CD4-positive, alpha-beta T cell treated with Interleukin-17A for 4 hours (primary cell): ENCODE measurements around the gene SPNS2.

Source experiments
- DNase-seq: peaks from one replicate; pipeline ENCODE4 v3.0.0-alpha.2; 2020; ENCODE audit warnings: mixed read lengths

Gene SPNS2

GRCh38 chr17:4538236-4539002 lies 39.7 kb downstream of the SPNS2 start:
- no peak for DNase-seq

DNA sequence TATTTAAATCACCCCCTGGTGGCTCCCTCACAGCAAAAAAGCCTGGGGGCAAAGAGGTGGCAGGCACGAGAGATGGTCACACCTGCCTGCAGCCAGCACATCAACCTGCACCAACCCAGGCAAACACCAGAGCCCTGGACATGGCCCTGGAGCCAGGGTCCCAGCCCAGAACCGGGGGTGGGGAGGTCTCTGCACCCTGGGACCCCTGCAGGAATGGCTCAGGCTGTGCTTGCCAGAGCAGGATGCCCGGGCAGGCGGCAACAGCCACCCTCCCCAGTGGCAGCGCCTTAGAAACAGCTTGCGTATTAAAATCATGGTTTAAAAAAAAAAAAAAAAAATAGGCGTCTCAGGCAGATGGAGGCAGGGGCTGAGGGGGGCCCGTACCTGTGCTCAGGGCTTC lies 40.3 kb downstream of the SPNS2 start:
- DNase-seq: no peak

- no peak for DNase-seq
Measured at GRCh38 chr17:4539576-4540223, 41.0 kb downstream of the SPNS2 start.

DNA sequence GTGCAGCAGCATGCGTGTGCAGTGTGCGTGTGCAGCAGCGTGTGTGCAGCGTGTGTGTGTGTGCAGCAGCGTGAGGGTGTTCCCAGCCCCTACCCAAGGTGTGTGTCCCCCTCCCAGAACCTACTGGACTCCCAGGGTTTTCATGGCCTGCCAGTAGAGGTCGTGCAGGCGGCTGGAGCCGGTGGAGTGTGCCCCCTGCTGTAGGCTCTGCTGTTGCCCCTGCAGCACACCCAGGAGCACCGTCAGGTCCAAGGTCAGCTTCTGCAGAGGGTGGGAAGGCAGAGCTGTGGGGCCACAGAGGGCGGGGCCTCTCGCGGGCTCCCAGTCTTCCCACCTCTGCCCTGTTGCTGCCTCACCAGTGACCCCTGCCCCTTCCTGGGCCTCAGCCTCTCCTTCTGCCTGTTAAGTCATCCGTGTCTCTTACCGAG lies 41.6 kb downstream of the SPNS2 start:
- DNase-seq: no peak

- no peak for DNase-seq
Measured at GRCh38 chr17:4540687-4541327, 42.1 kb downstream of the SPNS2 start.

- no peak for DNase-seq
Measured at GRCh38 chr17:4541328-4542002, 42.8 kb downstream of the SPNS2 start.

DNA sequence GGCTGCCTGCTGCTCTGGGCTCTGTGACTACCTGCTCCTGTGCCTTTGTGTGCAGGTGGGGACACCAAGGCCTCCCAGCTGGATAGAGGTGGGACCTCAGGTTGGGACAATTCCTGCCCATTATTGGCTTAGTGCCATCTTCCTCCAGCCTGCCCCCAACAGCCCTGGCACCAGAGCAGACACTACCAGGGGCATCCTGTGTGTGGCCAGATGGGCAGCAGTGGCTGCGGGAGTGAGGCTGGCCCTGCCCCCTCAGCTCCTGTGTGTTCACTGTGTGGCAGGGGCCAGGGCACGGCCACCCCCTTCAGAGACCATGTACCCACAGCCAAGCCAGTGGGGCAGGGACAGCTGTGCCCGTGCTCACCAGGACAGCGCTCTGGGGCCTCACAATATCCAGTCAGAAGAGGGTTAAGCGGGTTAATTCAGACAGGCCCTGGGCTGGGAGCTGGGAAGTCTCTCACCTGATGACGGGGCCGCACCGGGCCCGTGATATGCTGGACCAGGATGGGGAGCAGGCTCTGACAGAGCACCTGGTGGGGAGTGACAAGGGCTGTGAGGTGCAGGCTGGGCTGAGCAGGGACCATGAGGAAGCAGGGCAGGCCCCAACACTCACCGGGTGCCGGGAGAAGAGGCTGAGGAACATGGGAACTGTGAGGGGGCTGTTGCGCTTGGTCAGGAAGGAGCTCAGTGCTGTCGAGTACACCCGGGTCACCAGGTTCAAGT lies 43.5 kb downstream of the SPNS2 start:
- DNase-seq: no peak

DNA sequence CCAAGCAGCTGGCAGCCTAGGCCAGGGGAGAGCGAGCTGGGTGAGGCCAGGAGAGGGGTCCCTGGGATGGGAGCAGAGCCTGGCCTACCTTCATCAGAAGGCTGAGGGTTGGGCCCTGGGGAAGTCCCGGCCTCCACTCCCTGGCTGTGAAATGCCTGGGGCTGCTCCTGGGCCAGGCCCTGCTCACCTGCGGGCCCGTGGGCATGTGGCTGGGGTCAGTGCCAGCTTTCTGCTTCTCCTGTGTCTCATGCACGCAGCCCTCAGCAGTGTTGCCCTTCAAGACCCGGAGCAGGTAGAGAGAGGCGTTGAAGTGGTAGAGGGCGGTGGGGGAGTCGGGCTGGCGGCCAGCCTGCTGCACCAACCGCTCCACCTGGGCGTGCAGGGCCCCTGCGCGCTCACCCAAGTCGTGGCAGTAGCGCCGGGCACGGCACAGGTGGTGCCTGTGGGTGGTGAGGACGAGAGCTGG lies 44.1 kb downstream of the SPNS2 start:
- DNase-seq: no peak

GRCh38 chr17:4543557-4544026 lies 44.9 kb downstream of the SPNS2 start:
- DNase-seq: no peak

DNA sequence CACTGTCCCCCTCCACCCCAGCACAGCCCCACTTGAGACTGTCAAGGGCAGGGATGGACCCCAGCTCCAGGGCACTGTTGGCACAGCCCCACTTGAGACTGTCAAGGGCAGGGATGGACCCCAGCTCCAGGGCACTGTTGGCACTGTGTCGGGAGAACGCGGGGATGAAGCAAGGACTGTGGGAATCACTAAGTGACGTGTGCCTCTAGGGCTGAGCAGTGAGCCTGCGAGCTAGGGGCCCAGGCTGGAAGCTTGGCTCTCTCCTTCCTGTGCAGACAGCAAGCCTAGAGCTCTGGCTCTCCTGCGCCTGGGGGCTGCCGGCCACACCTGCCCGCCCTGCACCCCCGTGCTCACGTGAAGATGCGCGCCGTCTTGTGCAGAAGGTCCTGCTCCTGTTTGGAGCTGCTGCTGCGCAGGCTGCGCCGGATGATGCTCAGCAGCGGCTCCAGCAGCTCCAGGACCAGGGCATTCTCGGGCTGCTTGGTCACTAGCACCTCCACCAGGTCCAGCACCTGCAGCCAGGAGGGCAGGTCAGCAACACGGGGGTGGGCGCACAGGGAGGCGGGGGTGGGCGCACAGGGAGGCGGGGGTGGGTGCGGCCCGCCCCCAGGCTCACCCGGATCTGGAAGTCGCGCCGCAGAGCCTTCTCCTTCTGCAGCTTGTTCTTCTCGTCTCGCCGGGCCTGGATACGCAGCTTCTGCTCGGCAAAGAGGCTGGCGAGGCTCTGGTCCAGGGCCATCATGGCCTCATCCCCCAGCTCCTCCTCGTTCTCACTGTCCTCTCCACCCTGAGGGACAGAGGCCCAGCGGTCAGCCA lies 45.7 kb downstream of the SPNS2 start:
- no peak for DNase-seq

DNA sequence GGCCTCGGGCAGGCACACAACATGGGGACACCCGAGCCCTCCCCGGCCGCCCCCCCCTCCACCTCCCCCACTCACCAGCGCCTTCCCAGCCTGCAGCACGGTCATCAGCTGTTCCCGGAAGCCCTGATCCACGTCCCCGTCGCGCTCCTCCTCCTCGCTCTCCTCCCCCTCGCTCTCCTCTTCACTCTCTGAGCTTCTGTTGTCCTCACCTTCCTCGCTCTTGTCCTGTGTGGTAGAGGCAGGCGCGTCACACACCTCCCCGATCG lies 46.2 kb downstream of the SPNS2 start:
- no peak for DNase-seq

GRCh38 chr17:4545217-4545951 lies 46.7 kb downstream of the SPNS2 start:
- no peak for DNase-seq

- DNase-seq: no peak
Measured at GRCh38 chr17:4547118-4547906, 48.6 kb downstream of the SPNS2 start.

- no peak for DNase-seq
Measured at GRCh38 chr17:4548061-4548461, 49.4 kb downstream of the SPNS2 start.

DNA sequence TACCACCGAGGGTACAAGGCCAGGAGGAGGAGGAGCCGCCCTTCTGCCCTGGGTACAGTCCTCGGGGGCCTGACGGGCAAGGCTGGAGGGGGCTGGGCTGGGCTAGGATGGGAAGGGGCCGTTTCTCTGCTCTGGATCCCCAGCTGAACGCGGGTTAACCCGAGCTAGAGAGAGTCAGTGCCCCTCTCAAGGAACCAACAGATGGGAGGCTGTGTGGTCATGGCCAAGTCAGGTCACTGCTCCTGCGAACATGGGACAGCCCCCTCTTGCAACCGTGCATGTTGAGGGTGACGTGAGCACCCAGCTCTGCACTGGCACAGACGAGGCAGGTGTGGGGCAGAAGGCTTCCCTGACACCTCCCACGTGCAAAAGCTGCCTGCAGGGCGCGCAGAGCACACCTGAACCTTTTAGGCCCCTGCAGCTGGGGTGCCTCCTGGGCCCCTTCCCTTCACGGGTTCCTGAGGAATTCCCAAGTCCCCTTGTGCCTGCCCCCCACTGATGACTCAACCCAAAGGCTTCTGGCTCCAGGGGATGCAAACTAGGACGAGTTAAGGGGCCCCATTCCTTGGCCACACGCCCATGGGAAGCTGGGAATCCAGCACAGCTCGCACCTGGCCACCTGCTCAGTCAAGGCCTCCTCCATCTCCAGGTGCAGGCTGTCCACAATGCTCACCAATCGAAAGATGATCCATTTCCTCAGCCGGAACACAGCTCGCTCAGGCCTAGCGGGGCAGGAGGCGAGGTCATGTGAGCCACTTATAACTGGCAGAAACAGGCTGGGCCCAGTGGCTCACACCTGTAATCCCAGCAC lies 50.2 kb downstream of the SPNS2 start:
- no peak for DNase-seq

DNA sequence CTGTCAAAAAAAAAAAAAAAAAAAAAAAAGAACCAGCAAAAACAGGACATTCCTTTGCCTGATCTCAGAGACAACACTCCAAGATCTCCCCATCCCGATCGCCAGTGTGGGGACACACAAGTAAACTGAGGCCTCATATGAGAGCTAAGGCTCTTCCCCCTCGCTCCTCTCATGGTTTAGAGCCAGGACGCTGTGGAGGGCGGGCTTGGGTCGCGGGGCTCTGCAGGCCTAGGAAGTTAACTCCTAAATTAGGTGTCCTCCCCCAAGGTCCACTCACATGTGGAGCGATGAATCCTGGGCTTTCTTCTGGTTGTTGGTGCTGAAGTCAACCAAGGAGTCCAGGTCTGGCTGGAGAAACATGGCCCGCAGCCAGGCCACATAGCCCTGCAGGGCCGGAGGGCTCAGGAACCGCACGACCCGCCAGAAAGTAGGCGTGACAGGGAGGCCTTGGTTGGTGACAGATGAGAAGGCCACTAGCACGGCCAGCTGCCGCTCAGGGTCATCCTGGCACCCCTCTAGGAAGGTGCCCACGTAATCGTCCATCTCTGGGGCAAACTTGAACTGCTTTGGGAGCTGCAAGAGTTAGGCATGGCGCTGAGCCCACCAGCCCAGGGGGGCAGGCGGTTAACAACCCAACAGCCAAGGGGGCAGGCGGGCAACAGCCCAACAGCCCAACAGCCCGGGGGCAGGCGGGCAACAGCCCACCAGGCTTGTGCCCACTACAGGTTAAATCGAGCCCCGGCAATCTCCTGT lies 51.3 kb downstream of the SPNS2 start:
- DNase-seq: no peak

- DNase-seq: no peak
Measured at GRCh38 chr17:4550534-4551039, 51.9 kb downstream of the SPNS2 start.

DNA sequence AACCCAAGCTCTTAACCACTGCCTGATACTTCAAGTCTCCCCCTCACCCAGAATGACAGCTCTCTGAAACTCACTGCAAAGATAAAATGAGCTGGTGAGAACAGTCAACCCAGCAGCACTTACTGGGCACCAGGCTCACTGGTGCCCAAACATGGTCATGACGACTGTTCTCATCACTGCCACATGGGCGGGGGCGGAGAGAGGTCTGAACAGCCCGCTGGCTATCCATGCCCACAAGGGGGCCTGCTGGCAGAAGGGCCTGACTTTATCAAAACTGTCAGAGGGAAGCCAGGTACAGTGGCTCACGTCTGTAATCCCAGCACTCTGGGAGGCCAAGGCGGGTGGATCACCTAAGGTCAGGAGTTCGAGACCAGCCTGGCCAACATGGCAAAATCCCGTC lies 52.5 kb downstream of the SPNS2 start:
- DNase-seq: no peak
